Endometrial microvascular endothelial cells (primary cell): ENCODE measurements around the gene LIME1. TPM values are rescaled to one million over a fixed set of nuclear protein-coding genes. Genes with fewer than 3 reads are reported as not detected.
"Not testable (repeated sequence)": the region's sequence is repeated elsewhere in the genome, so short reads cannot be mapped to it uniquely, and the experiment has no call there.

Source experiments
- in situ Hi-C: cut with HindIII; loops from 2 replicates; pipeline ENCODE4 v1.10.0; 2017; ENCODE audit warnings: low sequenced_read_pairs, low pct_unique_long_range_greater_than_20kb; ENCODE audit errors: inconsistent ontology term
- total RNA-seq: library from RNA; depleted of rRNA; stranded (reverse); fragments of >200 nt; gene quantifications from one replicate; pipeline ENCODE4 v1.2.3, GENCODE V29; 2015; ENCODE audit errors: inconsistent ontology term

Gene LIME1
- total RNA-seq, 1 donor from 2014 or later: 9.3 TPM

- in situ Hi-C loops: no loop called here
Measured at GRCh38 chr20:63706027-63706695, 30.3 kb upstream of the LIME1 start.

GRCh38 chr20:63706852-63707557, 29.5 kb upstream of the LIME1 start:
- in situ Hi-C loops: no loop called here

- in situ Hi-C loops: no loop called here
Measured at GRCh38 chr20:63707558-63708300, 28.7 kb upstream of the LIME1 start, which contains the start of the genes ARFRP1 and ZGPAT. Gene ARFRP1 (minus strand): TSS chr20:63707976. CDS start chr20:63707091, 885 bp downstream. Gene ZGPAT (plus strand): TSS chr20:63708039. CDS start chr20:63708581, 542 bp downstream.

GRCh38 chr20:63708301-63709148, 27.9 kb upstream of the LIME1 start:
- in situ Hi-C loops: no loop called here

- in situ Hi-C loops: no loop called here
Measured at GRCh38 chr20:63709149-63709527, 27.3 kb upstream of the LIME1 start.

GRCh38 chr20:63711085-63711645, 25.3 kb upstream of the LIME1 start:
- in situ Hi-C loops: no loop called here

- in situ Hi-C loops: no loop called here
Measured at GRCh38 chr20:63712191-63712590, 24.3 kb upstream of the LIME1 start.

- in situ Hi-C loops: no loop called here
Measured at GRCh38 chr20:63714858-63715257, 21.6 kb upstream of the LIME1 start.

GRCh38 chr20:63718996-63719395, 17.5 kb upstream of the LIME1 start:
- in situ Hi-C loops: no loop called here

- in situ Hi-C loops: not testable (repeated sequence)
Measured at GRCh38 chr20:63722967-63723622, 13.4 kb upstream of the LIME1 start.

GRCh38 chr20:63730189-63730733, 6.2 kb upstream of the LIME1 start:
- in situ Hi-C loops: not testable (repeated sequence)

GRCh38 chr20:63731410-63731809, 5.1 kb upstream of the LIME1 start:
- in situ Hi-C loops: no loop called here

GRCh38 chr20:63732118-63733095, 4.1 kb upstream of the LIME1 start:
- in situ Hi-C loops: no loop called here

- in situ Hi-C loops: no loop called here
Measured at GRCh38 chr20:63733117-63733516, 3.3 kb upstream of the LIME1 start.

GRCh38 chr20:63733579-63734081, 2.8 kb upstream of the LIME1 start:
- in situ Hi-C loops: no loop called here

- in situ Hi-C loops: no loop called here
Measured at GRCh38 chr20:63734111-63734945, 2.1 kb upstream of the LIME1 start.
